Spleen (tissue), 7 donors: ENCODE measurements around the gene OMG.

Experiments
- POLR2A ChIP-seq, 3 donors: fragments of 450-650 bp; IDR thresholded peaks; one replicate each; pipeline ENCODE4 v1.5.1; 2017; ENCODE audit warnings: antibody characterized with exemption in 3 of 3, mild to moderate bottlenecking in 1 of 3
- POLR2AphosphoS5 ChIP-seq, 3 donors: sonication (generic); formaldehyde crosslinking; IDR thresholded peaks; one replicate each; pipeline ENCODE4 v1.5.1; 2017; ENCODE audit warnings: antibody characterized with exemption in 3 of 3
- TF ChIP-seq, protein P1 (sequence below), 11 experiments: fragments of 200-600 bp in 7 of 11; fragments of 450-650 bp in 4 of 11; sonication (generic) in 4 of 11; IDR thresholded peaks in 8 of 11; conservative IDR thresholded peaks in 3 of 11; 1 replicate in 7 of 11; 2 replicates in 4 of 11; pipeline versions ENCODE4 v1.4.0 to v1.8.0; 2016 to 2021; ENCODE audit warnings: antibody characterized with exemption in 11 of 11, inconsistent platforms in 4 of 11, mild to moderate bottlenecking in 1 of 11
- donor health status: DM: no; HTN: no; CAD: no; lungs with moderate emphysema.
- donor health status: DM: no; HTN: no; CAD: no.
- donor health status: DM: no; HTN: no; CAD: no.

DNA sequence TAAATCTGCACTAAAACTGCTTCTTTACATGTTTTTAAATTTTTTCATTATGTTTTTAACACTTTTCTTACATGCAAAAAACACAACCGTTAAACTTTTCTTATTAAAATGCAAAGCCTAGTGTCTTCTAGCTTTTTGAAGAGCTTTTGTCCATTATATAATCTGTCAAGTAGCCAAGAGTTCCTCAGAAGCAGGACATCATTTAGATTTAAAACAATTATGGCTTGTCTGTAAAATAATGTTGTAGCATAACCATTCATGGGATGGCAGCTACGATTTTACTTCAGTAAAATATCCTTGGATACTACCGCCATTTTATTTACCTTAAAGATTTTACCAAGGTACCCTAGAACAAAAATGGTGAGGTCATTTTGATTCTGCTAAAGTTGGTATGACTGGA is 2.8 kb downstream of the OMG start:
- no peak for TF ChIP-seq POLR2A (IDR thresholded peaks at IDR 0.05)
- no peak for TF ChIP-seq POLR2AphosphoS5 (IDR thresholded peaks at IDR 0.05)
- TF ChIP-seq, protein P1, sequence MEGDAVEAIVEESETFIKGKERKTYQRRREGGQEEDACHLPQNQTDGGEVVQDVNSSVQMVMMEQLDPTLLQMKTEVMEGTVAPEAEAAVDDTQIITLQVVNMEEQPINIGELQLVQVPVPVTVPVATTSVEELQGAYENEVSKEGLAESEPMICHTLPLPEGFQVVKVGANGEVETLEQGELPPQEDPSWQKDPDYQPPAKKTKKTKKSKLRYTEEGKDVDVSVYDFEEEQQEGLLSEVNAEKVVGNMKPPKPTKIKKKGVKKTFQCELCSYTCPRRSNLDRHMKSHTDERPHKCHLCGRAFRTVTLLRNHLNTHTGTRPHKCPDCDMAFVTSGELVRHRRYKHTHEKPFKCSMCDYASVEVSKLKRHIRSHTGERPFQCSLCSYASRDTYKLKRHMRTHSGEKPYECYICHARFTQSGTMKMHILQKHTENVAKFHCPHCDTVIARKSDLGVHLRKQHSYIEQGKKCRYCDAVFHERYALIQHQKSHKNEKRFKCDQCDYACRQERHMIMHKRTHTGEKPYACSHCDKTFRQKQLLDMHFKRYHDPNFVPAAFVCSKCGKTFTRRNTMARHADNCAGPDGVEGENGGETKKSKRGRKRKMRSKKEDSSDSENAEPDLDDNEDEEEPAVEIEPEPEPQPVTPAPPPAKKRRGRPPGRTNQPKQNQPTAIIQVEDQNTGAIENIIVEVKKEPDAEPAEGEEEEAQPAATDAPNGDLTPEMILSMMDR (IDR thresholded peaks at IDR 0.05 in 8 of 11, conservative IDR thresholded peaks at IDR 0.05 in 3 of 11): no peak
